Fibroblast of villous mesenchyme (primary cell): ENCODE results near the gene NT5C1A. TPM values are rescaled to one million over a fixed set of nuclear protein-coding genes. Genes with fewer than 3 reads are reported as not detected.

ENCODE experiments used
- DNase-seq: peaks from one replicate; pipeline ENCODE4 v3.0.0-alpha.2; 2010; ENCODE audit warnings: low read depth
- H3K4me3 ChIP-seq: 2 replicates; pipeline ENCODE4 v1.5.1; 2011; ENCODE audit warnings: low read depth, mild to moderate bottlenecking, low read length
- total RNA-seq: library from RNA; depleted of rRNA; stranded (reverse); fragments of >200 nt; gene quantifications from 2 replicates; pipeline ENCODE4 v1.2.3, GENCODE V29; 2012
- TF ChIP-seq, protein P1 (sequence below): IDR thresholded peaks from 2 replicates; pipeline ENCODE4 v1.5.1; 2012; ENCODE audit warnings: low read depth, mild to moderate bottlenecking, low read length; ENCODE audit not compliant: insufficient read depth

Gene NT5C1A
- total RNA-seq, 1 donor = not detected

DNA sequence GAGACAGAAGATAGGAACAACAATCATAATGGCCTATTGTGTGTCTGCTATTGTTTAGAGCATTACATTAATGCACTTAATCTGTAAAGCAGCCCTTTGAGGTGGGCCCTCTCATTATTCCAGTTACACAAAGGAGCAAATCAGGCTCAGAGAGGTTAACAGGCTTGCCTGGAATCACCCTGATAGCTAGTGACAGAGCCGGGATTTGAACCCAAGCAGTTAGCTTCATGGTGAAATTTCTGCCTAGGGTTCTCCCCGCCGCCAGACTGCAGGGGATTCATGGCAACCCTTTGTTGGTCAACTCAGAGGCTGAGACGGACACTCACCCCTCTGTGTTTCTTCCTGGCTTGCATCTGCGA, 39.6 kb downstream of the NT5C1A start:
- no peak overlapping the region for H3K4me3 ChIP-seq
- DNase-seq = no peak
- TF ChIP-seq, protein P1, sequence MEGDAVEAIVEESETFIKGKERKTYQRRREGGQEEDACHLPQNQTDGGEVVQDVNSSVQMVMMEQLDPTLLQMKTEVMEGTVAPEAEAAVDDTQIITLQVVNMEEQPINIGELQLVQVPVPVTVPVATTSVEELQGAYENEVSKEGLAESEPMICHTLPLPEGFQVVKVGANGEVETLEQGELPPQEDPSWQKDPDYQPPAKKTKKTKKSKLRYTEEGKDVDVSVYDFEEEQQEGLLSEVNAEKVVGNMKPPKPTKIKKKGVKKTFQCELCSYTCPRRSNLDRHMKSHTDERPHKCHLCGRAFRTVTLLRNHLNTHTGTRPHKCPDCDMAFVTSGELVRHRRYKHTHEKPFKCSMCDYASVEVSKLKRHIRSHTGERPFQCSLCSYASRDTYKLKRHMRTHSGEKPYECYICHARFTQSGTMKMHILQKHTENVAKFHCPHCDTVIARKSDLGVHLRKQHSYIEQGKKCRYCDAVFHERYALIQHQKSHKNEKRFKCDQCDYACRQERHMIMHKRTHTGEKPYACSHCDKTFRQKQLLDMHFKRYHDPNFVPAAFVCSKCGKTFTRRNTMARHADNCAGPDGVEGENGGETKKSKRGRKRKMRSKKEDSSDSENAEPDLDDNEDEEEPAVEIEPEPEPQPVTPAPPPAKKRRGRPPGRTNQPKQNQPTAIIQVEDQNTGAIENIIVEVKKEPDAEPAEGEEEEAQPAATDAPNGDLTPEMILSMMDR = no peak

DNA sequence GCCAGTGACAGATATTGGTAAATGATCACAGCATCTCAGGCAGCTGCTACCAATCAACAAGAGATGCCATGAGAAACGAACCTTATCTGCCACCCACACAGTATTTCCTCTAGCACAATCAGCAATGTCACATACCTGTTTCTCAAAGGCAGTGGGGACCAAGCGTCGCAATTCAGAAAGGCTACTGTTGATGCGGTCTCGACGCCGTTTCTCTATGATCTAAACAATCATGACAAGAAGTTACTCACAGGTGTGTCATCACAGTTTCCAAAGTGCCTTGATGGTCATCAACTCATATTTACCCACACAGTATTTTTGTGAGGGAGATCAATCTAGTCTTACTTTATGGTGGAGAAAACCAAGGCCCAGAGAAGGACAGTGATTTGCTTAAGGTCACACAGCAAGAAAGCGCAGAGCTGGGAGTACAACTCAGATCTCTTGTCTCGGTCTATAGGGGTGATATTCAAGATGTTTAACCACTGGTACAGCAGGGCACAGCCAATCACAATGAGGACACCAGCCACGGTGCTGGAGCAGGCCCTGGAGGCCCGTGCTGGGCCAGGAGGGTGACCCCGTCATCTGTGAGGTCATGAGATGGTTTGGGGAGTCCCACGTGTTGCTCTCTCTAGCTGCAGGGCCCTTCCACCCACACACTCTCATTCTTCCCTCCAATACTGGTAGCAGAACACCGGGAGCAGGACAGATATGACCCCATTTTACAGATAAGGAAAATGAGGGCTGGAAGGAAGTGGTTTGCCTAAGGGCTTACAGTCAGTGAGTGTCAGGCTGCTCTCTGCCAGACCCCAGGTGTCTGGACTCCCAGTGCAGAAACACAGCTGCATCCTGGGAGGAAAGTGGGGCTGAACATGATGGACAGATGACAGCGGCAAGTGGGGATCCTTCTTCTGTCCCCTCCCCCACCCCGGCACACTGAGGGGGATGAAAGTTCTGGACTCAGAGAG, 40.3 kb downstream of the NT5C1A start:
- no peak for DNase-seq
- TF ChIP-seq, protein P1 = no peak
- no peak overlapping the region for H3K4me3 ChIP-seq

DNA sequence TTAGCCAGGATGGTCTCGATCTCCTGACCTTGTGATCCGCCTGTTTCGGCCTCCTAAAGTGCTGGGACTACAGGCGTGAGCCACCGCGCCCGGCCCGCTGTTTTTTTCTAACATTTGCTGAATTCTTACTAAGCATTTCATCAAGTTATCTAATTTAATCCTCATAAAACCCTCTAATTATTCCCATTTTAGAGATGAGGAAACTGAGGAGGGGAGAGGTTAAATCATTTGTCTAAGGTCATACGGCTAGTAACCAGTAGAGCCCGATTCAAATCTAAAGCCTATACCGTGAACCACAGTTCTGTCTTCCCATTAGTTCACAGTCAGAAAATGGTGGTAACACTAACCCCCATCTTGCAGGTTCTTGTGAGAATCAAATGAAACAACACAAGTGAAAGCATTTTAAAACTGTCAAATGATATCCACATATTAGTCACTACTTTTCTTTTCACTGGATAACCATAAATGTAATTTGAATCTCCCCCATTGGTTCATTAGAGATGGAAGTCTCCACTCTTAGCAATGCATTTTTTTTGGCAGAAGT, 43.0 kb downstream of the NT5C1A start:
- no peak for DNase-seq
- no peak overlapping the region for H3K4me3 ChIP-seq
- TF ChIP-seq, protein P1 = no peak

DNA sequence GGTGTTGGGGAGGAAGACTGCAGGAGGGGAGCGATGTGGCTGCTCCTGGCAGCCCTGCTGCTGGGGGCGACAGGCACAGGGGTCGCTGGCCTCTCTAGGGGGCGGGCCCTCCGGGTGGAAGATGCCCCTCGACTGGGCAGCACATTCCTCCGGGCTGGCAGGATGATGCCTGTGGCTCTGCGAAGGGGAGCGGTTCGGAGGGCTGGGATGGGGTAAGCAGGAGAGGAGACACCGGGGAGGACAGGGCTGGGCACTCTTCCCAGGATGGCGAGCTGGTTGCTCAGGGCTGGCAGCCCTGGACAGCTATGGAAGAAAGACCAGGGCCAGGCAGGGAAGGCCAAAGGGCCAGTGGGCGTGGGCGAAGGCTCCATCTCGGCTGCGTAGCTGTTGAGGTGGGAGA, 45.3 kb downstream of the NT5C1A start:
- DNase-seq = no peak
- TF ChIP-seq, protein P1 = no peak
- H3K4me3 ChIP-seq = no peak overlapping the region

DNA sequence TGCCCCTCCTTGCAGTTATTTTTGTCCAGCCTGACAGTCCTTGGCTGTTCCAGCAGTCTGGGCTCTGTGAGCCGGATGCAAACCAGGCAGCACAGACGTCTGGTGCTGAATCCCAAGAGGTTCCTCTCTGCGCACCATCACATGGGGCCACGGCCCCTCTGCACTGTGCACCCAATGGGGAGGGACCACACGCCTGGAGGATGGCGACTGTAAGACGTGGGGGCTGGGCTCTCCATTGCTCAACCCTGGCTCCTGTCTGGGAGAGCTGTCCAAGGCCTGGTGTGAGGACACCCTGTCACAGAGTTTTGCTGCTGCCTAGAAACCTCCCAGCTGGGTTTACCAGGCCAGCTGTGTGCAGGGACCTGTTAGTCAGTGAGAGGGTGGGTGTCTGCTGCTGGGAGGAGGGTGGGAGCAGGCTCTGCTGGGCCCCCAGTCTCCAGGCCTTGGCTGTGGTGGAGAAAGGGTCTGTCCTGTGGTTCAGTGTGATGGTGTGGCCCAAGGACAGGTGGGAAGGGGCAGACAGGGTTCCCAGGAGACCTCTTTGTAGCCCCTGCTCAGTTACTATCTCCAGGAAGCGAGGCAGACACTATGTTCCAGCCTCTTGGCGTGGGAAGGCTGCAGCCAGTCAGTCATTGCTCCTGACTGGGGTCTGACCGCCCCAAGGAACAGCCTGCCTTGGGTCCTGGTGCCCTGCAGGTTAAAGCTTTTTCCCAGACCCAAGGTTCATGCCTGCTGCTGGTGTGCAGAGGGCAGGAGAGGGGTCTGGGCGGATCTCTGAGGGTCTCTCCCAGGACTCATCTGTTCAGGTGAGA, 46.2 kb downstream of the NT5C1A start:
- peak; percentile 91 for DNase-seq
- TF ChIP-seq, protein P1 = no peak
- H3K4me3 ChIP-seq = no peak overlapping the region

DNA sequence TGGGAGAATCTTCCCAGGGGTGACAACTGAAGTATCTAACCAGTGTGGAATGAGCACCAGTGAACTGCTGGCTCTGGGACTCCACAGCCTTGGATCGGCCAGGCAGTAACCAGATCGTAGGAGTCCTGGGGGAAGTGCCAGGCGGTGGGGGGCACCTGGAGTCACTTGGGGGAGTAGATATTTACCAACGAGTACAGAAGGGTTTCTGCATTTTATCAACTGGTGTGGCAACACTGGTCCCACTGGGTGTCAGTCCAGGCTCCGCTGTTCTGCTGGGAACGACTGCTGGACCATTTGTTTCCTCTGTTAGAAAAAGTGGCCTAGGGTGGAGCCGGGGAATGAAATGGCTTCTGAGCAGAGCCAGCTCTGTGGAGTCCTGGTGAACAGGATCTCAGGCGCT, 46.9 kb downstream of the NT5C1A start:
- no peak for DNase-seq
- no peak overlapping the region for H3K4me3 ChIP-seq
- TF ChIP-seq, protein P1 = no peak
